ENCODE measurements around the gene DNAJC5.

DNA sequence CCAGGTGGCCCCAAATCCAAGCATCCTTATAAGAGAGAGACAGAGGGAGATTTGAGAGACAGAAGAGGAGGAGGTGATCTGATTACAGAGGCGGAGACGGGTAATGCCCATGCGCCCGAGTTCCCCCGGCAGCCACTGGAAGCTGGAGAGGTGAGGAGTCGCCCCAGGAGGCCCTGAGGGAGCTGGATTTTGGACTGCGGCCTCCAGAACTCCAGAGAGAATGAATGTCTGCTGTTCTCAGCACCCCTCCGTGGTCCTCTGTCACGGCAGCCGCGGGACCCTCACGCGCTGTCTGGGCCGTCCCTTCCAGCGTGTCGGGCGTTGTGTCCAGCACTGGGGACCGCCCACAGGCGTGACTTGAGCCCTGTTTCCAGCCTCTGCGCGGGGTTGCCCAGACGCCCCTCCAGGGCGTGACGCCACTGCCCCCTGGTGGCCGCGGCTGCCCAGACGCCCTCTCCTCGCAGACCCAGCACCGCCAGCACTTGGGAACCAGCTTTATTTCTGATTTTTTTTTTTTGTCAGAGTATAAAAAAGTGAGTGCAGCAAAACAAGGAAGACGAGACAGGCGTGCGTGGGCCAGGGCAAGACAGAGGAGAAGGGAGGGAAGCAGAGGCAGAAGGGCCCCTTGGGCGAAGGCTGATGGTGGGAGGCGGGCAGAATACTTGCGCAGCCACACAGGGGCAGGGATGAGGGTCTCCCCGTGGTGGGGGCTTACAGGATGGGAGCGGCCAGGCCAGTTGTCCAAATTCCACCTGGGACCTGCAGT, 78.9 kb downstream of the DNAJC5 start:
- TF ChIP-seq, protein P1, sequence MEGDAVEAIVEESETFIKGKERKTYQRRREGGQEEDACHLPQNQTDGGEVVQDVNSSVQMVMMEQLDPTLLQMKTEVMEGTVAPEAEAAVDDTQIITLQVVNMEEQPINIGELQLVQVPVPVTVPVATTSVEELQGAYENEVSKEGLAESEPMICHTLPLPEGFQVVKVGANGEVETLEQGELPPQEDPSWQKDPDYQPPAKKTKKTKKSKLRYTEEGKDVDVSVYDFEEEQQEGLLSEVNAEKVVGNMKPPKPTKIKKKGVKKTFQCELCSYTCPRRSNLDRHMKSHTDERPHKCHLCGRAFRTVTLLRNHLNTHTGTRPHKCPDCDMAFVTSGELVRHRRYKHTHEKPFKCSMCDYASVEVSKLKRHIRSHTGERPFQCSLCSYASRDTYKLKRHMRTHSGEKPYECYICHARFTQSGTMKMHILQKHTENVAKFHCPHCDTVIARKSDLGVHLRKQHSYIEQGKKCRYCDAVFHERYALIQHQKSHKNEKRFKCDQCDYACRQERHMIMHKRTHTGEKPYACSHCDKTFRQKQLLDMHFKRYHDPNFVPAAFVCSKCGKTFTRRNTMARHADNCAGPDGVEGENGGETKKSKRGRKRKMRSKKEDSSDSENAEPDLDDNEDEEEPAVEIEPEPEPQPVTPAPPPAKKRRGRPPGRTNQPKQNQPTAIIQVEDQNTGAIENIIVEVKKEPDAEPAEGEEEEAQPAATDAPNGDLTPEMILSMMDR (IDR thresholded peaks at IDR 0.05; ENCODE audit: extremely low read depth in 1 of 2, insufficient read depth in 1 of 2, low read depth in 1 of 2, low read length in 2 of 2) = peak; percentile 99
- TF ChIP-seq, protein P2, sequence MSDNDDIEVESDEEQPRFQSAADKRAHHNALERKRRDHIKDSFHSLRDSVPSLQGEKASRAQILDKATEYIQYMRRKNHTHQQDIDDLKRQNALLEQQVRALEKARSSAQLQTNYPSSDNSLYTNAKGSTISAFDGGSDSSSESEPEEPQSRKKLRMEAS (IDR thresholded peaks at IDR 0.05; ENCODE audit: insufficient read depth, insufficient read length) = peak; percentile 34
- peak; percentile 63 for TF ChIP-seq POLR2A (IDR thresholded peaks at IDR 0.05; ENCODE audit: low read depth, low read length)
